Esophagus muscularis mucosa (tissue), 4 donors: ENCODE data around the gene DEPDC4. TPM values are rescaled to one million over a fixed set of nuclear protein-coding genes. Genes with fewer than 3 reads are reported as not detected.

Source experiments
- DNase-seq: peaks from one replicate; pipeline ENCODE4 v3.0.0-alpha.2; 2017; ENCODE audit errors: extremely low spot score
- H3K27ac ChIP-seq, 4 donors: fragments of 200-600 bp; sonication (generic); replicated peaks in 1 of 4; 1 replicate in 3 of 4; 2 replicates in 1 of 4; pipeline ENCODE4 v1.5.1; 2016 to 2019; ENCODE audit warnings: mild to moderate bottlenecking in 1 of 4
- H3K27me3 ChIP-seq, 4 donors: fragments of 200-600 bp; sonication (generic); one replicate each; pipeline versions ENCODE4 v1.5.1 to v1.6.0; 2016 to 2019
- H3K36me3 ChIP-seq, 4 donors: fragments of 200-600 bp; sonication (generic); one replicate each; pipeline ENCODE4 v1.5.1; 2016 to 2019
- H3K4me1 ChIP-seq, 4 donors: fragments of 200-600 bp; sonication (generic); one replicate each; pipeline ENCODE4 v1.5.1; 2016 to 2019
- H3K4me3 ChIP-seq, 4 donors: fragments of 200-600 bp; sonication (generic); 1 replicate in 2 of 4; 2 replicates in 2 of 4; pipeline ENCODE4 v1.5.1; 2016 to 2019; ENCODE audit warnings: mild to moderate bottlenecking in 4 of 4, moderate library complexity in 1 of 4
- H3K9me3 ChIP-seq, 4 donors: fragments of 200-600 bp; sonication (generic); 1 replicate in 3 of 4; 2 replicates in 1 of 4; pipeline ENCODE4 v1.5.1; 2016 to 2019
- EP300 ChIP-seq: sonication (generic); formaldehyde crosslinking; IDR thresholded peaks from one replicate; pipeline ENCODE4 v1.6.1; 2017; ENCODE audit warnings: antibody characterized with exemption
- POLR2A ChIP-seq: fragments of 450-650 bp; IDR thresholded peaks from one replicate; pipeline ENCODE4 v1.6.1; 2017; ENCODE audit warnings: antibody characterized with exemption, moderate library complexity, mild to moderate bottlenecking, low read depth
- POLR2AphosphoS5 ChIP-seq, 2 donors: sonication (generic); formaldehyde crosslinking; IDR thresholded peaks; one replicate each; pipeline ENCODE4 v1.6.1; 2017; ENCODE audit warnings: antibody characterized with exemption in 2 of 2
- WGBS: methylation state at CpG from one replicate; pipeline ENCODE4 v1.1.5; 2018; 5-methylcytosine and 5-hydroxymethylcytosine counted together
- intact Hi-C: fragments of 100-400 bp; cut with DNase I; formaldehyde crosslinking; loops from one replicate; pipeline ENCODE4 v1.15.1; 2023
- total RNA-seq, 4 donors: library from RNA; depleted of rRNA; stranded (reverse); fragments of >200 nt; gene quantifications; one replicate each; pipeline versions ENCODE4 v1.1.0 to v1.2.1, GENCODE V29; 2016
- TF ChIP-seq, protein P1 (sequence below), 3 experiments: fragments of 200-600 bp in 2 of 3; fragments of 450-650 bp in 1 of 3; sonication (generic) in 2 of 3; IDR thresholded peaks; one replicate each; pipeline ENCODE4 v1.5.1; 2017 to 2019; ENCODE audit warnings: antibody characterized with exemption in 3 of 3, mild to moderate bottlenecking in 2 of 3, moderate library complexity in 1 of 3

The DEPDC4 gene
- total RNA-seq, 4 donors from 2014 or later, result 0.34 to 0.50 TPM; not detected in 2

DNA sequence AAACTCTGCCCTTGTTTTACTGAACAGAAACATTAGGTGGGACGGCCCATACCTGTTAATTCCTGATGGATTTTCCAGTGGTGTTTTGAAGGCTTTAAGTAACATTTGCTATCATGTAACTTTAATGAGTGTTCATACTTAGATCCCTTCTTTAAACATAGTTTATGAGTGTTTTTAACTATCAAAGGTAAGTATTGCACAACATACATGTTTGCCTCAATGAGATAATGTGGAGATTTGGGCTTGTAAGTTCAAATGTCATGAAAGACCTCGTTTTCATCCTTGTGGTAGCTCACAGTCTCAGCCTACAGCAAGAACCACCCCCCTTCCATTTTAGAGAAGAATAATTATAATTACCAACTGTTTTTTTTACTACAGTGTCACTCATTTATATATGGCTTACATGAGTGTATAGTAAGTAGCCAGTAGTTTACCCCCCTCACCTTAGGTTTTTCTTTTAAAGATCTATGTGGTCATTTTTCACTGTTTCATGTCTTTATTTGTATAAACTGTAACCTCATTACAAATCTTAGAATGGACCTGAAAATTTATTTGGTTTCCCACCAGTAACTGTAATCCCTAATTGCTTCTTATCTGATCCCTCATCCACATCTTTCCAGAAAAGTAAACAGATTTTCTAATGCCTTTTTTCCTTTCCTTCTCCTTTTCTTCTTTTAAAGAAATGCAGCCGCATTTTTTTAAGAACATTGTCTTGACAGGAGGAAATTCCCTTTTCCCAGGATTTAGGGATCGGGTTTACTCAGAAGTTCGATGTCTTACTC is 47.4 kb downstream of the DEPDC4 start:
- 83% methylated on average over 5 of the region's 5 CpGs for WGBS
- Histone ChIP-seq H3K27me3 (no peaks in the 10 kb centered on the region), H3K9me3 (no peaks in the 10 kb centered on the region), H3K27ac (no peak overlapping the region), H3K4me1 (no peaks in the 10 kb centered on the region), H3K4me3 (no peak overlapping the region), H3K36me3 (peaks cover 33 to 94% (median 65%) of the 10 kb centered on the region in 4 donors)
- no peak for DNase-seq
- TF ChIP-seq POLR2AphosphoS5 (IDR thresholded peaks at IDR 0.05), result no peak
- TF ChIP-seq EP300, result no peak
- TF ChIP-seq POLR2A, result no peak
- TF ChIP-seq, protein P1, sequence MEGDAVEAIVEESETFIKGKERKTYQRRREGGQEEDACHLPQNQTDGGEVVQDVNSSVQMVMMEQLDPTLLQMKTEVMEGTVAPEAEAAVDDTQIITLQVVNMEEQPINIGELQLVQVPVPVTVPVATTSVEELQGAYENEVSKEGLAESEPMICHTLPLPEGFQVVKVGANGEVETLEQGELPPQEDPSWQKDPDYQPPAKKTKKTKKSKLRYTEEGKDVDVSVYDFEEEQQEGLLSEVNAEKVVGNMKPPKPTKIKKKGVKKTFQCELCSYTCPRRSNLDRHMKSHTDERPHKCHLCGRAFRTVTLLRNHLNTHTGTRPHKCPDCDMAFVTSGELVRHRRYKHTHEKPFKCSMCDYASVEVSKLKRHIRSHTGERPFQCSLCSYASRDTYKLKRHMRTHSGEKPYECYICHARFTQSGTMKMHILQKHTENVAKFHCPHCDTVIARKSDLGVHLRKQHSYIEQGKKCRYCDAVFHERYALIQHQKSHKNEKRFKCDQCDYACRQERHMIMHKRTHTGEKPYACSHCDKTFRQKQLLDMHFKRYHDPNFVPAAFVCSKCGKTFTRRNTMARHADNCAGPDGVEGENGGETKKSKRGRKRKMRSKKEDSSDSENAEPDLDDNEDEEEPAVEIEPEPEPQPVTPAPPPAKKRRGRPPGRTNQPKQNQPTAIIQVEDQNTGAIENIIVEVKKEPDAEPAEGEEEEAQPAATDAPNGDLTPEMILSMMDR (IDR thresholded peaks at IDR 0.05), result no peak
- intact Hi-C loops, result no loop called here

DNA sequence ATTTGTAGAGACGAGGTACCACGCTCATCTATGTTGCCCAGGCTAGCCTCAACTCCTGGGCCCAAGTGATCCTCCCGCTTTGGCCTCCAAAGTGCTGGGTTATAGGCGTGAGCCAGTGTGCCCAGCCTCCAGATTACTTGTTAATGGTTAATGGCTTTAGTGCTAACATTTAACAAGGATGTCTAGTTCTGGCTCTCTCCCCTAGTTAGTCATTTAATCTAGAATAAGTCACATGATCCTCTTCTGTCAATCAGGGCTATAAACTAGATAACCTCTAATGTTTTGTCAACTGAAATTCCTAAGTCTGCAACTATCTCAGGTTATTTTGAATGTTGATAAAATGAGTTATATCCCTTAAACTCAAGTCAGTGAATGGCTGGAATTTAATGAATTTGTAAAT is 50.5 kb downstream of the DEPDC4 start:
- peaks cover 38 to 85% (median 63%) of the 10 kb centered on the region in 4 donors for H3K36me3 ChIP-seq
- TF ChIP-seq EP300, result no peak
- no peak for TF ChIP-seq POLR2AphosphoS5 (IDR thresholded peaks at IDR 0.05)
- TF ChIP-seq POLR2A, result no peak
- TF ChIP-seq, protein P1 (IDR thresholded peaks at IDR 0.05), result no peak
- H3K4me3 ChIP-seq, result no peak overlapping the region
- no peaks in the 10 kb centered on the region for H3K27me3 ChIP-seq
- WGBS, result 98% methylated on average over 4 of the region's 4 CpGs
- intact Hi-C loops, result no loop called here
- no peak for DNase-seq
- H3K4me1 ChIP-seq, result no peaks in the 10 kb centered on the region
- no peak overlapping the region for H3K27ac ChIP-seq
- no peaks in the 10 kb centered on the region for H3K9me3 ChIP-seq

DNA sequence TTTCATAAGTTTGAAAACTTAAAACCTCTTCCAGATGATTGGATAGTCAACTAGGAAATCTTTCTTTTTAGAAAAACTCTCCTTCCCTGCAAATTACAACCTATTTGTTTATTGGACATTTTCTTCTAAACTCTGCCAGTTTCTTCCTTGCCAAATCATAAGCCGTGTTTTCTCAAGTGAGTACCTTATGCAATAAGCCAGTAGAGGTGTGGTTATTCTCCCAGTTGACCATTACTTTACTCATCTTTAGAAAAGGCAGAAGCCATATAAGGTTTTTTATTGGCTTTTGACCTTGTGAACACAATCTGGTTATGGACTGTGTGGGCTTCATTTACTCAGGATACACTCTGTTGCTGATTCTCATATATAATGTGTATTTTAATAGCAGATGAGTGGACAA is 51.7 kb downstream of the DEPDC4 start:
- H3K4me1 ChIP-seq, result no peaks in the 10 kb centered on the region
- peak overlapping the region in 1 of 4 donors; percentile 12 for H3K27ac ChIP-seq
- H3K27me3 ChIP-seq, result no peaks in the 10 kb centered on the region
- H3K4me3 ChIP-seq, result no peak overlapping the region
- DNase-seq, result no peak
- 68% methylated on average over 1 of the region's 1 CpG for WGBS
- TF ChIP-seq, protein P1 (IDR thresholded peaks at IDR 0.05), result no peak
- TF ChIP-seq EP300 (no peak), POLR2AphosphoS5 (IDR thresholded peaks at IDR 0.05) (no peak), POLR2A (no peak)
- intact Hi-C loops, result no loop called here
- H3K9me3 ChIP-seq, result no peaks in the 10 kb centered on the region
- peaks cover 40 to 85% (median 66%) of the 10 kb centered on the region in 4 donors for H3K36me3 ChIP-seq

DNA sequence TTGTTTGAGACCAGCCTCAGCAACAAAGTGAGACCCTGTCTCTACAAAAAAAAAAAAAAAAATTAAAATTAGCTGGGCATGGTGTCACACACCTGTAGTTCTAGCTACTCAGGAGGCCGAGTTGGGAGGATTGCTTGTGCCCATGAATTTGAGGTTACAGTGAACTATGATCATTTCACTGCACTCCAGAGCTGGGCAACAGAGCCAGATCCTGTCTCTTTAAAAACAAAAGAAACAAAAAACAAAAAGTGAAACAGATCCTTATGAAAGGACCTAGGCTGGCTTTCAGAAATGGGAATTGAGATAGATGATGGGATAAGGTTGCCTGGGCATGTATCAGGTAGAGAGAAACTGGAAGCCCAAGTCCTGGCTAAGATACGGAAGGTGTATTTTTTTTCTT is 52.4 kb downstream of the DEPDC4 start:
- peak overlapping the region in 2 of 4 donors; percentile 12 to 13 for H3K27ac ChIP-seq
- intact Hi-C loops, result no loop called here

More for the DNA sequence above, 52.4 kb downstream of the DEPDC4 start:
- DNase-seq, result no peak
- H3K4me3 ChIP-seq, result no peak overlapping the region
- TF ChIP-seq, protein P1 (IDR thresholded peaks at IDR 0.05), result no peak
- no peak for TF ChIP-seq POLR2AphosphoS5 (IDR thresholded peaks at IDR 0.05)
- no peaks in the 10 kb centered on the region for H3K27me3 ChIP-seq
- WGBS, result 93% methylated on average over 2 of the region's 2 CpGs
- H3K36me3 ChIP-seq, result peaks cover 34 to 84% (median 65%) of the 10 kb centered on the region in 4 donors
- H3K9me3 ChIP-seq, result no peaks in the 10 kb centered on the region
- no peaks in the 10 kb centered on the region for H3K4me1 ChIP-seq
